SH-SY5Y (cell line): ENCODE measurements around the gene NPLOC4.

ENCODE experiments used
- GATA2 ChIP-seq: IDR thresholded peaks from 2 replicates; pipeline ENCODE4 v1.6.1; 2011; ENCODE audit warnings: mild to moderate bottlenecking, low read depth, low read length
- GATA3 ChIP-seq: IDR thresholded peaks from 2 replicates; pipeline ENCODE4 v1.6.1; 2011; ENCODE audit warnings: low read depth, mild to moderate bottlenecking, low read length, moderate library complexity

DNA sequence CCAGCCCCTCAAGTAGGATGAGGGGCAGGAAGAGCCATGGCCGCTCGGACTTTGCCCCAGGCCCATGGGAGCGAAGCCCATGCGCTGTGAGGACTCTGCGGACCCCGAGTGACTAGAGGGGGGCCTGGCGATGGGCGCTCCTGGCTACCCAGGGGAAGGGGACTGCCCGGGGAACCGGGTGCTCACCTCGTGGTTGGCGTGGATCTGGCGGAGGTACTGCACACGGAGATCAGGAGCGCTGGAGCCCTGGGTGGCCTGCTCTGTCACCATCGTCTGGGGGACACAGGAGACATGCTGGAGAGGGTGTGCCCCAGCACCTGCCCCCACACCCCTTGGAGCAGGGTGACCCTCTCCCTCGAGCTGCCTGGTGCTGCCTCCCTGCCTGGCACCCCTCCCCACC lies 95.8 kb downstream of the NPLOC4 start:
- TF ChIP-seq GATA2 (no peak), GATA3 (no peak)
